CD14-positive monocyte (primary cell): Measurements from ENCODE around the gene RNF180. TPM values are rescaled to one million over a fixed set of nuclear protein-coding genes. Genes with fewer than 3 reads are reported as not detected.

ENCODE experiments used
- DNase-seq, 3 donors: peaks; one replicate each; pipeline ENCODE4 v3.0.0-alpha.2; 2011 to 2022
- H2AFZ ChIP-seq: 2 replicates; pipeline ENCODE4 v1.6.0; 2012; ENCODE audit warnings: mild to moderate bottlenecking, low read depth, low read length, inconsistent platforms; ENCODE audit not compliant: insufficient read depth, poor library complexity, severe bottlenecking
- H3K27ac ChIP-seq, 2 donors: 1 replicate in 1 of 2; 2 replicates in 1 of 2; pipeline ENCODE4 v1.5.1; 2012 to 2013; ENCODE audit warnings: low read length in 2 of 2, control low read depth in 1 of 2, inconsistent platforms in 1 of 2, low read depth in 1 of 2, mild to moderate bottlenecking in 1 of 2
- H3K27me3 ChIP-seq, 2 donors: one replicate each; pipeline versions ENCODE4 v1.6.0 to v1.6.1; 2011 to 2013; ENCODE audit warnings: low read length in 2 of 2; ENCODE audit not compliant: control insufficient read depth in 2 of 2, insufficient read depth in 2 of 2
- H3K36me3 ChIP-seq, 2 donors: replicated peaks in 1 of 2; 1 replicate in 1 of 2; 2 replicates in 1 of 2; pipeline versions ENCODE4 v1.5.1 to v1.6.1; 2012 to 2013; ENCODE audit warnings: low read length in 2 of 2, control low read depth in 1 of 2, inconsistent platforms in 1 of 2, mild to moderate bottlenecking in 1 of 2; ENCODE audit not compliant: insufficient read depth in 2 of 2, control insufficient read depth in 1 of 2
- H3K4me1 ChIP-seq, 2 donors: 1 replicate in 1 of 2; 2 replicates in 1 of 2; pipeline versions ENCODE4 v1.5.1 to v1.6.1; 2012 to 2013; ENCODE audit warnings: low read length in 2 of 2, control low read depth in 1 of 2, inconsistent platforms in 1 of 2, mild to moderate bottlenecking in 1 of 2, moderate library complexity in 1 of 2; ENCODE audit not compliant: insufficient read depth in 2 of 2, control insufficient read depth in 1 of 2
- H3K4me2 ChIP-seq: replicated peaks from 2 replicates; pipeline ENCODE3; 2012; ENCODE audit warnings: low read length, moderate library complexity, mild to moderate bottlenecking; ENCODE audit not compliant: poor library complexity, severe bottlenecking; ENCODE audit errors: extremely low read depth
- H3K4me3 ChIP-seq, 3 experiments: fragments of 200-600 bp in 1 of 3; sonication (generic) in 1 of 3; replicated peaks in 1 of 3; 1 replicate in 2 of 3; 2 replicates in 1 of 3; pipeline ENCODE4 v1.5.1; 2011 to 2013; ENCODE audit warnings: low read length in 3 of 3, mild to moderate bottlenecking in 3 of 3, control low read depth in 2 of 3, low read depth in 2 of 3, inconsistent platforms in 1 of 3, moderate library complexity in 1 of 3
- H3K79me2 ChIP-seq: 2 replicates; pipeline ENCODE4 v1.6.0; 2012; ENCODE audit warnings: mild to moderate bottlenecking, control low read depth, inconsistent platforms, low read length, moderate library complexity; ENCODE audit not compliant: insufficient read depth
- H3K9ac ChIP-seq: 2 replicates; pipeline ENCODE4 v1.6.0; 2017; ENCODE audit warnings: low read length, mild to moderate bottlenecking; ENCODE audit not compliant: insufficient read depth, poor library complexity, severe bottlenecking
- H3K9me3 ChIP-seq, 2 donors: replicated peaks in 1 of 2; 1 replicate in 1 of 2; 2 replicates in 1 of 2; pipeline versions ENCODE4 v1.5.1 to v1.6.1; 2012 to 2013; ENCODE audit warnings: low read length in 2 of 2, control low read depth in 1 of 2; ENCODE audit not compliant: control insufficient read depth in 1 of 2, insufficient read depth in 1 of 2
- H4K20me1 ChIP-seq: 2 replicates; pipeline ENCODE4 v1.6.0; 2012; ENCODE audit warnings: mild to moderate bottlenecking, low read length, control low read depth, moderate library complexity; ENCODE audit not compliant: insufficient read depth
- H3K27ac Mint-ChIP-seq, 7 donors: one replicate each; pipeline ENCODE4 v1.8.0; 2020; ENCODE audit warnings: mild to moderate bottlenecking in 7 of 7, mixed read lengths in 7 of 7, moderate library complexity in 6 of 7, inconsistent platforms in 2 of 7
- H3K27me3 Mint-ChIP-seq, 3 donors: one replicate each; pipeline ENCODE4 v1.8.0; 2021 to 2022; ENCODE audit warnings: low read depth in 3 of 3, mild to moderate bottlenecking in 3 of 3, mixed read lengths in 3 of 3, moderate library complexity in 3 of 3, inconsistent platforms in 1 of 3
- H3K36me3 Mint-ChIP-seq, 2 donors: one replicate each; pipeline ENCODE4 v1.8.0; 2020; ENCODE audit warnings: mixed read lengths in 2 of 2, inconsistent platforms in 1 of 2, mild to moderate bottlenecking in 1 of 2
- H3K4me1 Mint-ChIP-seq: one replicate; pipeline ENCODE4 v1.8.0; 2020; ENCODE audit warnings: mild to moderate bottlenecking, mixed read lengths
- H3K4me3 Mint-ChIP-seq, 2 donors: one replicate each; pipeline ENCODE4 v1.8.0; 2020; ENCODE audit warnings: mild to moderate bottlenecking in 2 of 2, mixed read lengths in 2 of 2, moderate library complexity in 1 of 2
- H3K9me3 Mint-ChIP-seq, 7 donors: one replicate each; pipeline ENCODE4 v1.8.0; 2020 to 2022; ENCODE audit warnings: mixed read lengths in 7 of 7, mild to moderate bottlenecking in 6 of 7, moderate library complexity in 6 of 7, inconsistent platforms in 2 of 7
- CTCF ChIP-seq: fragments of 200-600 bp; IDR thresholded peaks from one replicate; pipeline ENCODE4 v1.8.0; 2022; ENCODE audit warnings: antibody characterized with exemption, mild to moderate bottlenecking
- WGBS: methylation state at CpG from one replicate; pipeline ENCODE4 v1.1.5; 2013; ENCODE audit warnings: missing lambda C conversion rate; ENCODE audit not compliant: insufficient coverage; 5-methylcytosine and 5-hydroxymethylcytosine counted together
- intact Hi-C, 2 donors: fragments of 100-400 bp; cut with micrococcal nuclease; formaldehyde crosslinking; loops; one replicate each; pipeline versions ENCODE4 v1.15.0 to v1.15.1; 2023
- polyA plus RNA-seq, 3 donors: library from polyadenylated mRNA; depleted of rRNA in 1 of 3; unstranded in 2 of 3; stranded (reverse) in 1 of 3; fragments of 300-500 nt in 2 of 3; fragments of >200 nt in 1 of 3; fragmentation: Illumina TruSeq in 2 of 3; gene quantifications; 1 replicate in 2 of 3; 2 replicates in 1 of 3; pipeline ENCODE4 v1.2.3, GENCODE V29; 2012 to 2021

RNF180 gene
- polyA plus RNA-seq, 3 donors: not detected

- H3K4me1 Mint-ChIP-seq: no peaks in the 10 kb centered on the region
- H3K36me3 Mint-ChIP-seq: no peaks in the 10 kb centered on the region
- H3K9me3 Mint-ChIP-seq: peaks cover 0 to 16% (median 4%) of the 10 kb centered on the region in 7 donors
Observed at GRCh38 chr5:64269164-64269563, 103.5 kb downstream of the RNF180 start.

GRCh38 chr5:64273276-64273675 is 107.6 kb downstream of the RNF180 start:
- H3K9me3 Mint-ChIP-seq: peaks cover 0 to 8% (median 2%) of the 10 kb centered on the region in 7 donors
- H3K79me2 ChIP-seq: no peaks in the 10 kb centered on the region
- no peaks in the 10 kb centered on the region for H3K27me3 Mint-ChIP-seq
- no peak overlapping the region for H2AFZ ChIP-seq
- no peaks in the 10 kb centered on the region for H3K27me3 ChIP-seq
- H3K9ac ChIP-seq: no peak overlapping the region
- no peak for TF ChIP-seq CTCF
- no CpG with 5 or more reads among the region's 1 CpG for WGBS
- no peak overlapping the region for H3K27ac ChIP-seq
- no peak overlapping the region for H3K4me3 ChIP-seq
- no peak for DNase-seq
- intact Hi-C loops: no loop called here
- H3K4me1 ChIP-seq: no peaks in the 10 kb centered on the region
- no peaks in the 10 kb centered on the region for H3K36me3 ChIP-seq
- H3K27ac Mint-ChIP-seq: no peak overlapping the region
- H3K4me3 Mint-ChIP-seq: no peak overlapping the region
- H3K9me3 ChIP-seq: no peaks in the 10 kb centered on the region
- no peaks in the 10 kb centered on the region for H3K36me3 Mint-ChIP-seq
- no peaks in the 10 kb centered on the region for H3K4me1 Mint-ChIP-seq
- H3K4me2 ChIP-seq: no peak overlapping the region
- no peaks in the 10 kb centered on the region for H4K20me1 ChIP-seq

More at GRCh38 chr5:64269164-64269563, 103.5 kb downstream of the RNF180 start:
- H2AFZ ChIP-seq: no peak overlapping the region
- H3K79me2 ChIP-seq: no peaks in the 10 kb centered on the region
- H3K36me3 ChIP-seq: no peaks in the 10 kb centered on the region
- intact Hi-C loops: no loop called here
- no peaks in the 10 kb centered on the region for H3K9me3 ChIP-seq
- H3K9ac ChIP-seq: no peak overlapping the region
- no peaks in the 10 kb centered on the region for H4K20me1 ChIP-seq
- H3K27me3 ChIP-seq: no peaks in the 10 kb centered on the region
- no peak for DNase-seq
- no peak overlapping the region for H3K27ac ChIP-seq
- TF ChIP-seq CTCF: no peak
- no CpG with 5 or more reads among the region's 4 CpGs for WGBS
- no peaks in the 10 kb centered on the region for H3K4me1 ChIP-seq
- Mint-ChIP-seq H3K4me3 (no peak overlapping the region), H3K27ac (no peak overlapping the region), H3K27me3 (no peaks in the 10 kb centered on the region)
- no peak overlapping the region for H3K4me2 ChIP-seq
- H3K4me3 ChIP-seq: no peak overlapping the region
